ENCODE data around the gene CLDN6. TPM values are rescaled to one million over a fixed set of nuclear protein-coding genes. Genes with fewer than 3 reads are reported as not detected.

Gene CLDN6
- total RNA-seq, 1 donor from 2014 or later, result 33.0 TPM

DNA sequence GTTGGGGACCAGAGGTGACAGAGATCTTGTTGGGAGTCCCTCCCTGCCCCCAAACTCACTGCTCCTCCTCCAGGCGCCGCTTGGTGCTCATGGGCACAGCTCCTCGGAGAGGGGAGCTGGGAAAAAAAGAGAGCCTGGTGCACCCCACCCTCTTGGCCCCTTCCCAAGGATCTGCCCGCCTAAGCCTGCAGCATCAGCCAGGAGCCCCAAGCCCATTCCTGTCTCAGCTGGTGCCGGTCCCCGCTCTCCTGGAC lies 5.4 kb upstream of the CLDN6 start:
- H3K4me3 Mint-ChIP-seq (ENCODE audit: unreplicated experiment), result peak overlapping the region; percentile 91
- H3K9me3 Mint-ChIP-seq (ENCODE audit: unreplicated experiment), result no peaks in the 10 kb centered on the region
- H3K36me3 Mint-ChIP-seq (ENCODE audit: low read depth, unreplicated experiment), result peaks cover 6% of the 10 kb centered on the region
- H3K4me1 Mint-ChIP-seq (ENCODE audit: unreplicated experiment), result peaks cover 24% of the 10 kb centered on the region
- peaks cover 23% of the 10 kb centered on the region for H3K27me3 Mint-ChIP-seq (ENCODE audit: unreplicated experiment)
- H3K27ac Mint-ChIP-seq (ENCODE audit: unreplicated experiment), result no peak overlapping the region
- DNase-seq (ENCODE audit: low spot score), result no peak
- TF ChIP-seq, protein P1, sequence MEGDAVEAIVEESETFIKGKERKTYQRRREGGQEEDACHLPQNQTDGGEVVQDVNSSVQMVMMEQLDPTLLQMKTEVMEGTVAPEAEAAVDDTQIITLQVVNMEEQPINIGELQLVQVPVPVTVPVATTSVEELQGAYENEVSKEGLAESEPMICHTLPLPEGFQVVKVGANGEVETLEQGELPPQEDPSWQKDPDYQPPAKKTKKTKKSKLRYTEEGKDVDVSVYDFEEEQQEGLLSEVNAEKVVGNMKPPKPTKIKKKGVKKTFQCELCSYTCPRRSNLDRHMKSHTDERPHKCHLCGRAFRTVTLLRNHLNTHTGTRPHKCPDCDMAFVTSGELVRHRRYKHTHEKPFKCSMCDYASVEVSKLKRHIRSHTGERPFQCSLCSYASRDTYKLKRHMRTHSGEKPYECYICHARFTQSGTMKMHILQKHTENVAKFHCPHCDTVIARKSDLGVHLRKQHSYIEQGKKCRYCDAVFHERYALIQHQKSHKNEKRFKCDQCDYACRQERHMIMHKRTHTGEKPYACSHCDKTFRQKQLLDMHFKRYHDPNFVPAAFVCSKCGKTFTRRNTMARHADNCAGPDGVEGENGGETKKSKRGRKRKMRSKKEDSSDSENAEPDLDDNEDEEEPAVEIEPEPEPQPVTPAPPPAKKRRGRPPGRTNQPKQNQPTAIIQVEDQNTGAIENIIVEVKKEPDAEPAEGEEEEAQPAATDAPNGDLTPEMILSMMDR (IDR thresholded peaks at IDR 0.05; ENCODE audit: unreplicated experiment), result no peak

DNA sequence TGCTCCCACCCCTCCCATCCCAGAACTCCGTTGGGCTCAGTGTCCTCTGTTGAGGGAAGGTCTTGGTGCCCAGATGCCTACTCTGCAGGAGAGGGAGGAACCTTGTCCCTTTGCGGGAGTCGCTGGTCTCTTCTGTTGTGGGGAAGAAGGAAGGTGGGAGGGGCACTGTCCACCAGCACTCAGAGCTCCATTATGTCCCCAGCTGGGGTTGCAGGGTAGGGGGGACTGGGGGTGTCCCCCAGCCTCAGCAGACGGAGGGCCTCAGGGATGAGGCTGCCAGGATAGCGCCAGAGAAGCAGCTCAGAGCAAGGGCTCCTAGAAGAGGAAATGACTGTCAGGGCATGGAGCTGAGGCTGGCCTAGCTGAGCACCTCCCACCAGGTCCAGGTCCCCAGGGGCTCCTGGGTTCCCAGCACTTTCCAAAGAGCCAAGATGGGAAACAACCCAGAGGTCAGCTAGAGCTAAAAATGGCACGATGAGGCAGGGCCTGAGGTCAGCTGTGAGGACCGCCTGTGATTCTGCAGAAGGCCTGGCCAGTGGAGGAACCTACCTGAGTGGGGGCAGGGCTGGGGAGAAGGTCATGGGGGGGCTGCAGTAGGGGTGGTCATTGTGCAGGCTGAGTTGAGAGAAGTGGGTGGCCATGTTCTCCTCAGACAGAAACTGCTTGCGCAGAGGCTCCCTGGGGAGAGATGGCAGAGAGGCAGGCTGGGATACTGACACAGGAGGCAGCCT lies 4.9 kb upstream of the CLDN6 start:
- no peaks in the 10 kb centered on the region for H3K9me3 Mint-ChIP-seq (ENCODE audit: unreplicated experiment)
- peaks cover 6% of the 10 kb centered on the region for H3K36me3 Mint-ChIP-seq (ENCODE audit: low read depth, unreplicated experiment)
- H3K4me3 Mint-ChIP-seq (ENCODE audit: unreplicated experiment), result peak overlapping the region; percentile 84
- H3K27ac Mint-ChIP-seq (ENCODE audit: unreplicated experiment), result no peak overlapping the region
- H3K27me3 Mint-ChIP-seq (ENCODE audit: unreplicated experiment), result peaks cover 23% of the 10 kb centered on the region
- peaks cover 24% of the 10 kb centered on the region for H3K4me1 Mint-ChIP-seq (ENCODE audit: unreplicated experiment)
- TF ChIP-seq, protein P1 (IDR thresholded peaks at IDR 0.05; ENCODE audit: unreplicated experiment), result no peak
- DNase-seq (ENCODE audit: low spot score), result no peak

DNA sequence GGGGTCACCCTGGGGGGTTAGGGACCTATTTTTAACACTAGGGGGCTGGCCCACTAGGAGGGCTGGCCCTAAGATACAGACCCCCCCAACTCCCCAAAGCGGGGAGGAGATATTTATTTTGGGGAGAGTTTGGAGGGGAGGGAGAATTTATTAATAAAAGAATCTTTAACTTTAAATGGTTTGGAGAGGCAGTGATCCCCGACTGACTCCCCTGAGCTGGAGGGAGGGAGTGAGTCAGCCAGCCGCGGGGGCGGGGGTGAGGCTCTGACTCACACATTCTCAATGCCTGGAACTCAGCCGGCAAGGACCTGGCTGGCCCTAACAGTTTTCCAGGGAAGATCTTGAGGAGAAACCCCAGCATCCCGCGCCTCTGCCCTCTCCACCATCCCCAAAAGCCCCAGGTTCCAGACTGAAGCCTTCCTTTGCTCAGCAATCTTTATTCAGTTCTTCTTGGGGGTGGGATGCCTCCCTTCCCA lies 4.3 kb upstream of the CLDN6 start:
- DNase-seq (ENCODE audit: low spot score), result peak; percentile 61
- Mint-ChIP-seq H3K27ac (ENCODE audit: unreplicated experiment) (no peak overlapping the region), H3K4me1 (ENCODE audit: unreplicated experiment) (peaks cover 24% of the 10 kb centered on the region), H3K27me3 (ENCODE audit: unreplicated experiment) (peaks cover 23% of the 10 kb centered on the region), H3K9me3 (ENCODE audit: unreplicated experiment) (no peaks in the 10 kb centered on the region), H3K4me3 (ENCODE audit: unreplicated experiment) (peak overlapping the region; percentile 42), H3K36me3 (ENCODE audit: low read depth, unreplicated experiment) (peaks cover 6% of the 10 kb centered on the region)
- TF ChIP-seq, protein P1 (IDR thresholded peaks at IDR 0.05; ENCODE audit: unreplicated experiment), result no peak

DNA sequence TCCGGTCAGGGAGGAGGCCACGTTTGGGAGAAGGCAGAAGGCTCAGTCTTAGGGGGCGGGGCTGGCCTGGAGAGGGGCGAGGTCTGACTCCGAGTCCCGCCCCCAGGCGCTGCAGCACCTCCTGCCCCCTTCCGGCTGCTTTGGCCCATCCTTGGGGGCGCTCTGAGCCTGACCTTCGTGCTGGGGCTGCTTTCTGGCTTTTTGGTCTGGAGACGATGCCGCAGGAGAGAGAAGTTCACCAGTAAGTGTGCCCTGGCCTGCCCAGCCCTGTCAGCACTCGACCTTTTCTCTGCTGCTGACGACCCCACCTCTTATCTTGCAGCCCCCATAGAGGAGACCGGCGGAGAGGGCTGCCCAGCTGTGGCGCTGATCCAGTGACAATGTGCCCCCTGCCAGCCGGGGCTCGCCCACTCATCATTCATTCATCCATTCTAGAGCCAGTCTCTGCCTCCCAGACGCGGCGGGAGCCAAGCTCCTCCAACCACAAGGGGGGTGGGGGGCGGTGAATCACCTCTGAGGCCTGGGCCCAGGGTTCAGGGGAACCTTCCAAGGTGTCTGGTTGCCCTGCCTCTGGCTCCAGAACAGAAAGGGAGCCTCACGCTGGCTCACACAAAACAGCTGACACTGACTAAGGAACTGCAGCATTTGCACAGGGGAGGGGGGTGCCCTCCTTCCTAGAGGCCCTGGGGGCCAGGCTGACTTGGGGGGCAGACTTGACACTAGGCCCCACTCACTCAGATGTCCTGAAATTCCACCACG lies 3.6 kb upstream of the CLDN6 start:
- Mint-ChIP-seq H3K9me3 (ENCODE audit: unreplicated experiment) (no peaks in the 10 kb centered on the region), H3K27me3 (ENCODE audit: unreplicated experiment) (peaks cover 27% of the 10 kb centered on the region), H3K27ac (ENCODE audit: unreplicated experiment) (no peak overlapping the region), H3K36me3 (ENCODE audit: low read depth, unreplicated experiment) (peaks cover under 1% of the 10 kb centered on the region), H3K4me1 (ENCODE audit: unreplicated experiment) (peaks cover 24% of the 10 kb centered on the region), H3K4me3 (ENCODE audit: unreplicated experiment) (peak overlapping the region; percentile 65)
- TF ChIP-seq, protein P1 (IDR thresholded peaks at IDR 0.05; ENCODE audit: unreplicated experiment), result no peak
- DNase-seq (ENCODE audit: low spot score), result peak; percentile 68
